ENCODE data around the gene TRAPPC11.

DNA sequence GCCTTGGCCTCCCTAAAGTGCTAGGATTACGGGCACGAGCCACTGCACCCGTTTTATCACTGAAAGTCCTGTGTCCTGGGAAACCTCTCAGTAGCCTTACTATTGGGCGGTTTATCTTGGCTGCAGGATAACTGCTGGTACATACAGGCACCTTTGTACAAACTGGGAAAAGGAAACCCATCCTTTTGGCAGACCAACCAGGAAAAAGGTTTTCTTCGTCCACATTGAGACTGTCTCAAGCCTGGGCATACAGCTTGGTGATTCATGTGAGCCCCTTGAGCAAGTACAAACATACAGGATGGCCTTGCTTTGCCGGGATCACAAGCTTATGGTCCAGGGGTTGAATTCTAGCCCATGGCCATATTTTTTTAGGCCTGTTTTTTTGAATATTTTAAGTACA, 32.9 kb upstream of the TRAPPC11 start:
- TF ChIP-seq, protein P1, sequence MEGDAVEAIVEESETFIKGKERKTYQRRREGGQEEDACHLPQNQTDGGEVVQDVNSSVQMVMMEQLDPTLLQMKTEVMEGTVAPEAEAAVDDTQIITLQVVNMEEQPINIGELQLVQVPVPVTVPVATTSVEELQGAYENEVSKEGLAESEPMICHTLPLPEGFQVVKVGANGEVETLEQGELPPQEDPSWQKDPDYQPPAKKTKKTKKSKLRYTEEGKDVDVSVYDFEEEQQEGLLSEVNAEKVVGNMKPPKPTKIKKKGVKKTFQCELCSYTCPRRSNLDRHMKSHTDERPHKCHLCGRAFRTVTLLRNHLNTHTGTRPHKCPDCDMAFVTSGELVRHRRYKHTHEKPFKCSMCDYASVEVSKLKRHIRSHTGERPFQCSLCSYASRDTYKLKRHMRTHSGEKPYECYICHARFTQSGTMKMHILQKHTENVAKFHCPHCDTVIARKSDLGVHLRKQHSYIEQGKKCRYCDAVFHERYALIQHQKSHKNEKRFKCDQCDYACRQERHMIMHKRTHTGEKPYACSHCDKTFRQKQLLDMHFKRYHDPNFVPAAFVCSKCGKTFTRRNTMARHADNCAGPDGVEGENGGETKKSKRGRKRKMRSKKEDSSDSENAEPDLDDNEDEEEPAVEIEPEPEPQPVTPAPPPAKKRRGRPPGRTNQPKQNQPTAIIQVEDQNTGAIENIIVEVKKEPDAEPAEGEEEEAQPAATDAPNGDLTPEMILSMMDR (IDR thresholded peaks at IDR 0.05; ENCODE audit: borderline replicate concordance, extremely low read depth, low read length, poor library complexity, severe bottlenecking) = no peak
- no peak for TF ChIP-seq EZH2 (IDR thresholded peaks at IDR 0.05; ENCODE audit: borderline replicate concordance, low read depth, low read length, severe bottlenecking)

Measured in DND-41 (cell line).